Mesendoderm (in vitro differentiated cells): ENCODE data around the gene MCM8.

Experiments
- DNase-seq: peaks from one replicate; pipeline ENCODE4 v3.0.0; 2013
- H2AK5ac ChIP-seq: 2 replicates; pipeline ENCODE4 v1.6.1; 2013; ENCODE audit warnings: low read length, inconsistent platforms
- H2BK120ac ChIP-seq: 2 replicates; pipeline ENCODE4 v1.6.1; 2013; ENCODE audit warnings: low read depth, mild to moderate bottlenecking, low read length, moderate library complexity, mixed read lengths
- H2BK15ac ChIP-seq: replicated peaks from 2 replicates; pipeline ENCODE4 v1.6.1; 2013; ENCODE audit warnings: low read depth, mild to moderate bottlenecking, moderate library complexity
- H2BK5ac ChIP-seq: 2 replicates; pipeline ENCODE4 v1.6.1; 2013; ENCODE audit warnings: low read length, inconsistent platforms
- H3K18ac ChIP-seq: 2 replicates; pipeline ENCODE4 v1.6.1; 2013; ENCODE audit warnings: mild to moderate bottlenecking, low read length, mixed read lengths
- H3K23ac ChIP-seq: one replicate; pipeline ENCODE4 v1.6.1; 2013; ENCODE audit warnings: low read length
- H3K27ac ChIP-seq: 2 replicates; pipeline ENCODE4 v1.5.1; 2013; ENCODE audit warnings: low read depth, mild to moderate bottlenecking, inconsistent platforms, low read length, moderate library complexity
- H3K27me3 ChIP-seq: 2 replicates; pipeline ENCODE4 v1.6.1; 2013; ENCODE audit warnings: low read length, control low read depth, mild to moderate bottlenecking, inconsistent platforms; ENCODE audit not compliant: insufficient read depth, poor library complexity
- H3K36me3 ChIP-seq: 2 replicates; pipeline ENCODE4 v1.6.1; 2013; ENCODE audit warnings: low read length, inconsistent platforms; ENCODE audit not compliant: control insufficient read depth, insufficient read depth
- H3K4ac ChIP-seq: one replicate; pipeline ENCODE4 v1.6.1; 2013; ENCODE audit warnings: low read depth, mild to moderate bottlenecking, low read length, moderate library complexity
- H3K4me1 ChIP-seq: 2 replicates; pipeline ENCODE4 v1.6.1; 2013; ENCODE audit warnings: low read depth, low read length, inconsistent platforms; ENCODE audit not compliant: control insufficient read depth
- H3K4me2 ChIP-seq: 2 replicates; pipeline ENCODE4 v1.6.1; 2013; ENCODE audit warnings: low read length
- H3K4me3 ChIP-seq: 2 replicates; pipeline ENCODE4 v1.5.1; 2013; ENCODE audit warnings: mild to moderate bottlenecking, low read length
- H3K56ac ChIP-seq: one replicate; pipeline ENCODE4 v1.6.1; 2013; ENCODE audit warnings: low read length
- H3K79me1 ChIP-seq: 2 replicates; pipeline ENCODE4 v1.6.1; 2013; ENCODE audit warnings: low read length, inconsistent platforms
- H3K79me2 ChIP-seq: 2 replicates; pipeline ENCODE4 v1.6.1; 2013; ENCODE audit warnings: mild to moderate bottlenecking, low read length; ENCODE audit not compliant: control insufficient read depth, insufficient read depth
- H3K9ac ChIP-seq: 2 replicates; pipeline ENCODE4 v1.6.1; 2013; ENCODE audit warnings: low read length, inconsistent platforms
- H4K5ac ChIP-seq: one replicate; pipeline ENCODE4 v1.6.1; 2013; ENCODE audit warnings: low read length
- H4K8ac ChIP-seq: one replicate; pipeline ENCODE4 v1.6.1; 2013; ENCODE audit warnings: low read depth, mild to moderate bottlenecking, control low read depth, low read length, moderate library complexity
- WGBS: extraction: QIAGEN DNeasy Blood & Tissue Kit; methylation state at CpG from one replicate; pipeline ENCODE4 v1.1.7; 2013; ENCODE audit warnings: low lambda C conversion rate, missing lambda C conversion rate; ENCODE audit not compliant: insufficient coverage; ENCODE audit errors: extremely low coverage; 5-methylcytosine and 5-hydroxymethylcytosine counted together

MCM8 gene

DNA sequence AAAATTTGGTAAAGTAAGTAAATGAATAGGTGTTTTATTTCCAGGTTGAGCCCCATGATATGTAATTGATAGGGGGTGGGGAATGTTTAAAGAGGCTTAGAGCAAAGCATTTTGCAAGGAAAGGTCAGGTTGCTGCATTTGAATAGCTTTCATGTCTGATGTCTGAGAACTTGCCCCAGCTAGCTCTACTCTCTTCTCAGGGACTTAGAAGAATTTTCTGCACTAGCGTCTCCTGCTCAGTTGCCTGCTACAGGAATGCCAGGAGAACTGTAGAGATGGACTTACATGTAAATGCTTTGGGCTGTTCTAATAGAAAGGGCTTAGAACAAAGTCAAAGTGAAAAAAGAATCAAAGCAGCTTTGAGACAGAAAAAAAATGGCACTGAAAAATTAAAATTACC lies 35.6 kb upstream of the MCM8 start:
- Histone ChIP-seq H2AK5ac (no peak overlapping the region), H3K4ac (no peak overlapping the region), H3K9ac (no peak overlapping the region), H3K4me1 (peaks cover 8% of the 10 kb centered on the region), H3K56ac (no peak overlapping the region), H4K8ac (no peak overlapping the region), H3K27ac (no peak overlapping the region), H3K4me3 (no peak overlapping the region), H3K23ac (no peak overlapping the region), H3K79me2 (no peaks in the 10 kb centered on the region), H3K18ac (no peak overlapping the region), H2BK15ac (no peak overlapping the region), H4K5ac (no peak overlapping the region), H3K79me1 (no peaks in the 10 kb centered on the region), H3K4me2 (no peak overlapping the region), H2BK120ac (no peak overlapping the region), H2BK5ac (no peak overlapping the region), H3K27me3 (no peaks in the 10 kb centered on the region), H3K36me3 (no peaks in the 10 kb centered on the region)
- WGBS, result no CpG with 5 or more reads among the region's 1 CpG
- DNase-seq, result peak; percentile 5

- Histone ChIP-seq H3K9ac (no peak overlapping the region), H4K8ac (no peak overlapping the region), H3K4me2 (no peak overlapping the region), H3K27ac (peak overlapping the region; percentile 7), H3K79me1 (no peaks in the 10 kb centered on the region), H3K4me1 (peaks cover 9% of the 10 kb centered on the region), H2AK5ac (no peak overlapping the region), H3K27me3 (no peaks in the 10 kb centered on the region), H3K4me3 (no peak overlapping the region), H3K79me2 (no peaks in the 10 kb centered on the region), H3K18ac (no peak overlapping the region), H3K23ac (no peak overlapping the region), H3K4ac (no peak overlapping the region), H2BK15ac (no peak overlapping the region), H3K36me3 (no peaks in the 10 kb centered on the region), H2BK120ac (no peak overlapping the region), H4K5ac (no peak overlapping the region), H2BK5ac (no peak overlapping the region), H3K56ac (no peak overlapping the region)
- no CpG with 5 or more reads among the region's 3 CpGs for WGBS
- peak; percentile 73 for DNase-seq
Observed at GRCh38 chr20:5918856-5919625, 31.4 kb upstream of the MCM8 start.

DNA sequence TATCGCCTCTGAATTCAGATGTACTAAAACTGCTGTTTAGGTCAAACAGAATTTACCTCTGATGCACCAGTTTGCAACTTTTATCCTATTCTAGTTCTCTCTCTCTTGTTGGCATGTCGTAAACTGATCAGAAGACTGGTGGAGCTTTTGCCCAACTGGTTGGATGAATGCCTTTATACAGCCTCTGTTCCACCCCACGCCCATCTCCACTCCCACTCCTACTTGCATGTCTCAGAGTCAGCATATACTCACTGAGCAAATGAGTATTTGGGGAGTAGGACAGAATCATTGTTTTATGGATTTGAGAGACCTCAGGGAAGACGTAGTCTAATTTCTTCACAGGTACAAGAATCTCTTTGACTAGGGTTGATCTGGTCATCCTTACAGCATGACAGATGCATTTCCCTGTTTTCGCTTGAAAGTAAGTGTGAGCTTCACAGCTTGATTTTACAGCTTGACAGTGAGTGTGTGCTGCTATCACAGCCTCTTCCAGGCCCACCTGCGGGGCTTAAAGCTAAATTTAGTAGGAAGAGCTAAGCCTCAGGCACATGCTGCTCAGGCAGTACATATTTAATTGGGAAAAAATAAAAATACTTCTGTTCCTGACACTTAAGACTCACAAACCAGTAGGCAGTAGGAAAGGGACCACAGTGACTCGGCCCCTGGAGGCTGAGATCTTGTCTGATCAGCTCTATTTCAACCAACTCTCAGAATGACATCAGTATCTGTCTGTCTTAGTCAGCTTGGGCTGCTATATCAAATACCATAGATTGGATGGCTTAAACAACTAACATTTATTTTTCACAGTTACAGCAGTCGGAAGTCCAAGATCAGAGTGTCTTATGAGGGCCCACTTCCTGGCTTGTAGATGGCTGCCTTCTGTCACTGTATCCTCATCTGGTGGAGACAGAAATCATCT lies 30.6 kb upstream of the MCM8 start:
- Histone ChIP-seq H3K18ac (no peak overlapping the region), H2BK5ac (no peak overlapping the region), H3K79me1 (no peaks in the 10 kb centered on the region), H3K4me3 (no peak overlapping the region), H3K27ac (no peak overlapping the region), H3K79me2 (no peaks in the 10 kb centered on the region), H2AK5ac (no peak overlapping the region), H3K4me1 (peaks cover 9% of the 10 kb centered on the region), H3K56ac (no peak overlapping the region), H3K27me3 (no peaks in the 10 kb centered on the region), H3K36me3 (no peaks in the 10 kb centered on the region), H2BK120ac (no peak overlapping the region), H3K4ac (no peak overlapping the region), H3K9ac (no peak overlapping the region), H3K23ac (no peak overlapping the region), H4K5ac (no peak overlapping the region), H2BK15ac (no peak overlapping the region), H4K8ac (no peak overlapping the region), H3K4me2 (no peak overlapping the region)
- DNase-seq, result peak; percentile 79
- no CpG with 5 or more reads among the region's 8 CpGs for WGBS

DNA sequence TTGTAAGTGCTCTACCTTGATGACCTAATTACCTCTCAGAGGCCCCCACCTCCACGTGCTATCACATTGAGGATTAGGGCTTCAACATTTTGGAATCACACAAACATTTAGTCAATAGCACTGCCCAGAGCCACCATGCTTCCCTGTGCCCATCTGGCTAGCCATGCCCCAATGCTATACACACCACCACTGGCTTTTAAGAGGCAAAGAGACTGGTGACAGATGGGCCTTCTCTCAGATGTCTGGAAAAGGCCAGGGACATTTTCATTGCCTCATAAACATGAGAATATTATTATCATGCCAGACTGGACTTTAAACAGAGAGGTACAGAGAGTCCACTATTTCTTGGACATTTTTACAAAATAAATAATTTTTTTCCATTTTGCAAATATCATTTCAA lies 29.9 kb upstream of the MCM8 start:
- no peak overlapping the region for H4K5ac ChIP-seq
- no peak overlapping the region for H3K56ac ChIP-seq
- H3K27ac ChIP-seq, result no peak overlapping the region
- no peaks in the 10 kb centered on the region for H3K79me1 ChIP-seq
- no peak overlapping the region for H3K23ac ChIP-seq
- H3K4me1 ChIP-seq, result peaks cover 9% of the 10 kb centered on the region
- H3K79me2 ChIP-seq, result no peaks in the 10 kb centered on the region
- no peaks in the 10 kb centered on the region for H3K36me3 ChIP-seq
- no peak overlapping the region for H2BK5ac ChIP-seq
- H3K4ac ChIP-seq, result no peak overlapping the region
- H2BK15ac ChIP-seq, result no peak overlapping the region
- H3K18ac ChIP-seq, result no peak overlapping the region
- H2BK120ac ChIP-seq, result no peak overlapping the region
- DNase-seq, result peak; percentile 32
- no CpG with 5 or more reads among the region's 1 CpG for WGBS
- H3K4me2 ChIP-seq, result no peak overlapping the region
- no peak overlapping the region for H3K4me3 ChIP-seq
- H2AK5ac ChIP-seq, result no peak overlapping the region
- no peak overlapping the region for H4K8ac ChIP-seq
- H3K9ac ChIP-seq, result no peak overlapping the region
- no peaks in the 10 kb centered on the region for H3K27me3 ChIP-seq

GRCh38 chr20:5923493-5923892 lies 27.0 kb upstream of the MCM8 start:
- no peak overlapping the region for H3K4ac ChIP-seq
- H4K8ac ChIP-seq, result no peak overlapping the region
- H3K27me3 ChIP-seq, result no peaks in the 10 kb centered on the region
- no peak overlapping the region for H3K27ac ChIP-seq
- H2AK5ac ChIP-seq, result no peak overlapping the region
- DNase-seq, result no peak
- H3K79me2 ChIP-seq, result no peaks in the 10 kb centered on the region
- H3K18ac ChIP-seq, result no peak overlapping the region
- no peak overlapping the region for H3K4me2 ChIP-seq
- no peak overlapping the region for H3K56ac ChIP-seq
- no CpG with 5 or more reads among the region's 5 CpGs for WGBS
- H2BK15ac ChIP-seq, result no peak overlapping the region
- no peak overlapping the region for H3K4me3 ChIP-seq
- no peak overlapping the region for H3K23ac ChIP-seq
- no peak overlapping the region for H3K9ac ChIP-seq
- peaks cover 9% of the 10 kb centered on the region for H3K4me1 ChIP-seq
- no peaks in the 10 kb centered on the region for H3K36me3 ChIP-seq
- no peak overlapping the region for H2BK5ac ChIP-seq
- no peak overlapping the region for H4K5ac ChIP-seq
- no peak overlapping the region for H2BK120ac ChIP-seq
- no peaks in the 10 kb centered on the region for H3K79me1 ChIP-seq
